Lower leg skin (tissue), 3 donors: ENCODE results near the gene CABYR.

Experiments used
- POLR2A ChIP-seq, 2 donors: fragments of 450-650 bp; IDR thresholded peaks; one replicate each; pipeline ENCODE4 v1.6.1; 2016 to 2017; ENCODE audit warnings: antibody characterized with exemption in 2 of 2, mild to moderate bottlenecking in 1 of 2, moderate library complexity in 1 of 2
- TF ChIP-seq, protein P1 (sequence below), 3 donors: fragments of 450-650 bp; IDR thresholded peaks; one replicate each; pipeline ENCODE4 v1.5.1; 2016; ENCODE audit warnings: antibody characterized with exemption in 3 of 3, mild to moderate bottlenecking in 3 of 3, moderate library complexity in 2 of 3

DNA sequence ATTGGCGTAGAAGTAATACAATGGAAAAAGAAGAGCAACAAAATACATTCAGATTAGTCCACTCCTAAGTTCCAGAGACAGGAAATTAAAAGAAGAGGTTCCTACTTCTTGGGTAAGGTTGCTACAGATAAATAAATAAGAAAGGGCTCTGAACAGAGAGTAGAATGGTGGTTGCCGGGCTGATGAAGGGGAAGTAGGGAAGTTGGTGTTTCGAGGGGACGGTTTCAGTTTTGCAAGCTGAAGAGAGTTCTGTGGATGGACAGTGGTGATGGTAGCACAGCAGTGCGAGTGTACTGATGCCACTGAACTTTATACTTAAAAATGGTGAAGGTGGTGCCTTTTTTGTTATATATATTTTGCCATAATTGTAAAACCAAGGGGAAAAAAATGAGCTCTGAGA, 48.2 kb downstream of the CABYR start:
- TF ChIP-seq, protein P1, sequence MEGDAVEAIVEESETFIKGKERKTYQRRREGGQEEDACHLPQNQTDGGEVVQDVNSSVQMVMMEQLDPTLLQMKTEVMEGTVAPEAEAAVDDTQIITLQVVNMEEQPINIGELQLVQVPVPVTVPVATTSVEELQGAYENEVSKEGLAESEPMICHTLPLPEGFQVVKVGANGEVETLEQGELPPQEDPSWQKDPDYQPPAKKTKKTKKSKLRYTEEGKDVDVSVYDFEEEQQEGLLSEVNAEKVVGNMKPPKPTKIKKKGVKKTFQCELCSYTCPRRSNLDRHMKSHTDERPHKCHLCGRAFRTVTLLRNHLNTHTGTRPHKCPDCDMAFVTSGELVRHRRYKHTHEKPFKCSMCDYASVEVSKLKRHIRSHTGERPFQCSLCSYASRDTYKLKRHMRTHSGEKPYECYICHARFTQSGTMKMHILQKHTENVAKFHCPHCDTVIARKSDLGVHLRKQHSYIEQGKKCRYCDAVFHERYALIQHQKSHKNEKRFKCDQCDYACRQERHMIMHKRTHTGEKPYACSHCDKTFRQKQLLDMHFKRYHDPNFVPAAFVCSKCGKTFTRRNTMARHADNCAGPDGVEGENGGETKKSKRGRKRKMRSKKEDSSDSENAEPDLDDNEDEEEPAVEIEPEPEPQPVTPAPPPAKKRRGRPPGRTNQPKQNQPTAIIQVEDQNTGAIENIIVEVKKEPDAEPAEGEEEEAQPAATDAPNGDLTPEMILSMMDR (IDR thresholded peaks at IDR 0.05): no peak
- no peak for TF ChIP-seq POLR2A (IDR thresholded peaks at IDR 0.05)
